WTC11 (cell line): ENCODE measurements around the gene PLXNA2. TPM values are rescaled to one million over a fixed set of nuclear protein-coding genes. Genes with fewer than 3 reads are reported as not detected.
A peak's percentile ranks its signal among the peaks of the same experiment; 100 is the strongest.

ENCODE experiments used
- ATAC-seq: fragments of 200-7000 bp; cut with Tn5 transposase; 2 replicates; pipeline ENCODE4 v1.10.0; 2021; ENCODE audit warnings: mild to moderate bottlenecking, moderate library complexity
- CTCF ChIA-PET: fragments of 300-600 bp; sonication (Branson Sonifier 250); formaldehyde crosslinking; loops from one replicate; lab custom pipeline; 2021; ENCODE audit warnings: antibody characterized with exemption; lab: Charles Lee
- POLR2A ChIA-PET: fragments of 350-600 bp; sonication (Branson Sonifier 250); formaldehyde crosslinking; loops from one replicate; lab custom pipeline; 2021; ENCODE audit warnings: antibody characterized with exemption; lab: Charles Lee
- DNase-seq: peaks from one replicate; pipeline ENCODE4 v3.0.0; 2021; ENCODE audit warnings: low spot score
- H3K27ac Mint-ChIP-seq: 2 replicates; pipeline ENCODE4 v1.8.0; 2021; ENCODE audit warnings: mixed read lengths
- H3K27me3 Mint-ChIP-seq: 2 replicates; pipeline ENCODE4 v1.8.0; 2021; ENCODE audit warnings: low read depth, mild to moderate bottlenecking, moderate library complexity, mixed read lengths
- H3K36me3 Mint-ChIP-seq: 2 replicates; pipeline ENCODE4 v1.8.0; 2021; ENCODE audit warnings: mixed read lengths
- H3K4me1 Mint-ChIP-seq: 2 replicates; pipeline ENCODE4 v1.8.0; 2022; ENCODE audit warnings: mixed read lengths
- H3K4me3 Mint-ChIP-seq: 2 replicates; pipeline ENCODE4 v1.8.0; 2021; ENCODE audit warnings: mild to moderate bottlenecking, moderate library complexity, mixed read lengths
- H3K9me3 Mint-ChIP-seq: 2 replicates; pipeline ENCODE4 v1.8.0; 2021; ENCODE audit warnings: mixed read lengths
- CBFB ChIP-seq: sonication (generic); formaldehyde crosslinking; IDR thresholded peaks from 2 replicates; pipeline ENCODE4 v1.8.1; 2022; ENCODE audit warnings: mild to moderate bottlenecking, low read depth, missing genetic modification reagents
- ELF4 ChIP-seq: sonication (generic); formaldehyde crosslinking; IDR thresholded peaks from 2 replicates; pipeline ENCODE4 v1.8.1; 2022; ENCODE audit warnings: low read depth, mild to moderate bottlenecking, moderate library complexity, missing genetic modification reagents
- EMX1 ChIP-seq: fragments of 250-450 bp; sonication (Bioruptor Pico); IDR thresholded peaks from 2 replicates; pipeline ENCODE4 v1.8.0; 2021; ENCODE audit warnings: mild to moderate bottlenecking
- ESRRA ChIP-seq: sonication (generic); formaldehyde crosslinking; IDR thresholded peaks from 2 replicates; pipeline ENCODE4 v1.8.1; 2022; ENCODE audit warnings: mild to moderate bottlenecking, missing genetic modification reagents, borderline replicate concordance
- ETV6 ChIP-seq: sonication (generic); formaldehyde crosslinking; IDR thresholded peaks from 2 replicates; pipeline ENCODE4 v1.8.1; 2022; ENCODE audit warnings: mild to moderate bottlenecking, missing genetic modification reagents
- FOXK1 ChIP-seq: sonication (generic); formaldehyde crosslinking; IDR thresholded peaks from 2 replicates; pipeline ENCODE4 v1.8.0; 2022; ENCODE audit warnings: mild to moderate bottlenecking, moderate library complexity, missing genetic modification reagents
- JAZF1 ChIP-seq: fragments of 250-450 bp; sonication (Bioruptor Pico); IDR thresholded peaks from 2 replicates; pipeline ENCODE4 v1.9.0; 2021; ENCODE audit warnings: moderate library complexity, mild to moderate bottlenecking, inconsistent platforms
- NFE2L1 ChIP-seq: sonication (generic); formaldehyde crosslinking; IDR thresholded peaks from 2 replicates; pipeline ENCODE4 v1.8.1; 2023; ENCODE audit warnings: missing genetic modification reagents
- OVOL2 ChIP-seq: fragments of 250-450 bp; sonication (Bioruptor Pico); IDR thresholded peaks from 2 replicates; pipeline ENCODE4 v1.9.0; 2021; ENCODE audit warnings: mild to moderate bottlenecking, borderline replicate concordance
- RORB ChIP-seq: fragments of 250-450 bp; sonication (Bioruptor Pico); IDR thresholded peaks from 2 replicates; pipeline ENCODE4 v1.9.0; 2021; ENCODE audit warnings: mild to moderate bottlenecking
- SMAD3 ChIP-seq: sonication (generic); formaldehyde crosslinking; IDR thresholded peaks from 2 replicates; pipeline ENCODE4 v1.8.0; 2022; ENCODE audit warnings: missing genetic modification reagents, mild to moderate bottlenecking, borderline replicate concordance
- ZNF423 ChIP-seq: fragments of 250-450 bp; sonication (Bioruptor Pico); IDR thresholded peaks from 2 replicates; pipeline ENCODE4 v2.1.2; 2022; ENCODE audit warnings: mild to moderate bottlenecking, moderate library complexity
- ZNF671 ChIP-seq: fragments of 250-450 bp; sonication (Bioruptor Pico); IDR thresholded peaks from 2 replicates; pipeline ENCODE4 v1.8.0; 2021; ENCODE audit warnings: mild to moderate bottlenecking
- total RNA-seq: library from RNA; stranded (reverse); gene quantifications from 3 replicates; pipeline ENCODE4 v1.2.3, GENCODE V29; 2021
- TF ChIP-seq, protein P1 (sequence below): fragments of 250-450 bp; sonication (Bioruptor Pico); IDR thresholded peaks from 2 replicates; pipeline ENCODE4 v2.1.2; 2022; ENCODE audit warnings: mild to moderate bottlenecking, moderate library complexity
- TF ChIP-seq, protein P2 (sequence below): sonication (generic); formaldehyde crosslinking; IDR thresholded peaks from 2 replicates; pipeline ENCODE4 v1.8.1; 2023; ENCODE audit warnings: mild to moderate bottlenecking, missing genetic modification reagents
- TF ChIP-seq, protein P3 (sequence below): sonication (generic); formaldehyde crosslinking; conservative IDR thresholded peaks from 2 replicates; pipeline ENCODE4 v1.8.1; 2023; ENCODE audit warnings: mild to moderate bottlenecking, low read depth, missing genetic modification reagents, moderate library complexity
- TF ChIP-seq, protein P4 (sequence below): fragments of 250-450 bp; sonication (Bioruptor Pico); IDR thresholded peaks from 2 replicates; pipeline ENCODE4 v1.9.0; 2021; ENCODE audit warnings: mild to moderate bottlenecking
- TF ChIP-seq, protein P5 (sequence below): fragments of 250-450 bp; sonication (Bioruptor Pico); IDR thresholded peaks from 2 replicates; pipeline ENCODE4 v1.9.0; 2021; ENCODE audit warnings: mild to moderate bottlenecking
- TF ChIP-seq, protein P6 (sequence below): fragments of 200-600 bp; IDR thresholded peaks from 2 replicates; pipeline ENCODE4 v1.8.0; 2022; ENCODE audit warnings: antibody characterized with exemption
- TF ChIP-seq, protein P7 (sequence below): fragments of 250-450 bp; sonication (Bioruptor Pico); conservative IDR thresholded peaks from 2 replicates; pipeline ENCODE4 v1.9.0; 2021; ENCODE audit warnings: mild to moderate bottlenecking

PLXNA2 gene
- total RNA-seq, 1 experiment from 2014 or later = 4.2 TPM

DNA sequence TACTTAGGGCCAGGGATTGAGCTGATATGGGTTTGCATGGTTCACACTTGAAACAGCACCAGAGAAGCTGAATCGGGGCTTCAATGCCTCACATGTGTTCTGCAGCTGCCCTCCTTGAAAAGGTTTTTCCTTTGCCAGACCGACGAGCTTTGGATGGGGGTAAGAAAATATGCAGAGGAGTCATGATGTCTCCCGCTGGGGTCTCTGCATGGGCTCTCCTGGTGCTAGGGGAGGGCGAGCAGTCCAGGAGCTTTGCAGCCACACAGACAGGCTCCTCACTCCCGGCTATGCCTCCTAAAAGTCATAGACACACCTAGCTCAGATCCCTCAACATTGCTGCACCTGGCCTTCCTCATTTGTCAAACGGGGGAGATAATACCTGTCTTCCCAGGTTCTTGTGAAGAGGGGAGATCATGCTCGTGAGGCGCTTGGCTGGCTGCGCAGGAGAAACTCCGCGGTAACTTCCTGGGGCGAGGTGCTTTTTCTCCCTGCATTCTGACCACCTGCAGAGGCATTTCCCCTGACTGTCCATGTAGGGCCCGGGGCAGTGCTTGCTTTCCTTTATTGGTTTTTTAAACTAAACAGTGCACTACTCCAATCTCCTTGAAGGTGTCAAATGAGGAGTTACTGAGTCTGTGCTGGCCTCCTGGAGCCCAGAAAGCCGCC is 112.4 kb downstream of the PLXNA2 start:
- ChIA-PET POLR2A (interaction anchor here (0.9 to 1.0 kb wide), 2 partner anchors 13 to 106 kb away, joined by 3 read pairs; no protein-coding TSS in a partner anchor), CTCF (interaction anchor here (0.6 to 6.5 kb wide), 49 partner anchors 8 to 1445 kb away, joined by 3 to 78 read pairs (median 6); partner anchors contain the start of gene PLXNA2)
- Mint-ChIP-seq H3K4me3 (peak overlapping the region; percentile 55), H3K4me1 (peaks cover 65% of the 10 kb centered on the region), H3K36me3 (no peaks in the 10 kb centered on the region), H3K9me3 (no peaks in the 10 kb centered on the region), H3K27ac (no peak overlapping the region), H3K27me3 (peaks cover 20% of the 10 kb centered on the region)
- peak; percentile 23 for ATAC-seq
- peak; percentile 63 for TF ChIP-seq ZNF423 (CRISPR knock-in tag)
- TF ChIP-seq, protein P1, sequence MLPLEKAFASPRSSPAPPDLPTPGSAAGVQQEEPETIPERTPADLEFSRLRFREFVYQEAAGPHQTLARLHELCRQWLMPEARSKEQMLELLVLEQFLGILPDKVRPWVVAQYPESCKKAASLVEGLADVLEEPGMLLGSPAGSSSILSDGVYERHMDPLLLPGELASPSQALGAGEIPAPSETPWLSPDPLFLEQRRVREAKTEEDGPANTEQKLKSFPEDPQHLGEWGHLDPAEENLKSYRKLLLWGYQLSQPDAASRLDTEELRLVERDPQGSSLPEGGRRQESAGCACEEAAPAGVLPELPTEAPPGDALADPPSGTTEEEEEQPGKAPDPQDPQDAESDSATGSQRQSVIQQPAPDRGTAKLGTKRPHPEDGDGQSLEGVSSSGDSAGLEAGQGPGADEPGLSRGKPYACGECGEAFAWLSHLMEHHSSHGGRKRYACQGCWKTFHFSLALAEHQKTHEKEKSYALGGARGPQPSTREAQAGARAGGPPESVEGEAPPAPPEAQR (CRISPR knock-in tag) = no peak
- no peak for DNase-seq

DNA sequence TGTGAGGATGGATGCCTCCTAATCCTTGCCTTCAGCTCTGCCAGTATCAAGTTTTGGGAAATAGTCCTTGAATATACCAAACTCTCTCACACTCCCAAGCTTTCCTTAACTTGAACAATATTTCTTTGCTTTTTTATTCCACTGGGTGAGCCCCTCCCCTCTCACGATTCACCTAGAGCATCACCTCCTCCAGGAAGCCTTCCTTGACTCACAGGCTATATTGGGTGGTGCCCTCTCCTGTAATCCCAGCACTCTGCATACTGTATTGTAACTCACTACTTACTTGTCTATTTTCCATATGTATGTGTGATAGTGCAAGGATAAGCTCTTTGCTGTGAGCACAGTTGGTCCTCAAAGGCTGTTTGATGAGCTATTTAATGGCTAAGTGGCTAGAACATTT is 114.7 kb downstream of the PLXNA2 start:
- Mint-ChIP-seq H3K4me1 (peaks cover 51% of the 10 kb centered on the region), H3K27me3 (peaks cover 20% of the 10 kb centered on the region), H3K9me3 (no peaks in the 10 kb centered on the region), H3K36me3 (no peaks in the 10 kb centered on the region), H3K4me3 (no peak overlapping the region), H3K27ac (no peak overlapping the region)
- ChIA-PET POLR2A (interaction anchor here (1.2 kb wide), 1 partner anchor 21 kb away, joined by 3 read pairs; no protein-coding TSS in a partner anchor), CTCF (interaction anchor here (1.3 to 6.5 kb wide), 5 partner anchors 36 to 131 kb away, joined by 4 to 78 read pairs (median 7); partner anchors contain the start of gene PLXNA2)
- TF ChIP-seq RORB (CRISPR knock-in tag) (no peak), ELF4 (CRISPR knock-in tag) (no peak), NFE2L1 (CRISPR knock-in tag) (no peak), SMAD3 (CRISPR knock-in tag) (no peak), FOXK1 (CRISPR knock-in tag) (no peak), CBFB (CRISPR knock-in tag) (no peak), JAZF1 (no peak), EMX1 (no peak), ETV6 (CRISPR knock-in tag) (no peak), ZNF671 (CRISPR knock-in tag) (no peak), ESRRA (CRISPR knock-in tag) (no peak), OVOL2 (no peak)
- TF ChIP-seq, protein P2, sequence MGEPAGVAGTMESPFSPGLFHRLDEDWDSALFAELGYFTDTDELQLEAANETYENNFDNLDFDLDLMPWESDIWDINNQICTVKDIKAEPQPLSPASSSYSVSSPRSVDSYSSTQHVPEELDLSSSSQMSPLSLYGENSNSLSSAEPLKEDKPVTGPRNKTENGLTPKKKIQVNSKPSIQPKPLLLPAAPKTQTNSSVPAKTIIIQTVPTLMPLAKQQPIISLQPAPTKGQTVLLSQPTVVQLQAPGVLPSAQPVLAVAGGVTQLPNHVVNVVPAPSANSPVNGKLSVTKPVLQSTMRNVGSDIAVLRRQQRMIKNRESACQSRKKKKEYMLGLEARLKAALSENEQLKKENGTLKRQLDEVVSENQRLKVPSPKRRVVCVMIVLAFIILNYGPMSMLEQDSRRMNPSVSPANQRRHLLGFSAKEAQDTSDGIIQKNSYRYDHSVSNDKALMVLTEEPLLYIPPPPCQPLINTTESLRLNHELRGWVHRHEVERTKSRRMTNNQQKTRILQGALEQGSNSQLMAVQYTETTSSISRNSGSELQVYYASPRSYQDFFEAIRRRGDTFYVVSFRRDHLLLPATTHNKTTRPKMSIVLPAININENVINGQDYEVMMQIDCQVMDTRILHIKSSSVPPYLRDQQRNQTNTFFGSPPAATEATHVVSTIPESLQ = no peak
- TF ChIP-seq, protein P3, sequence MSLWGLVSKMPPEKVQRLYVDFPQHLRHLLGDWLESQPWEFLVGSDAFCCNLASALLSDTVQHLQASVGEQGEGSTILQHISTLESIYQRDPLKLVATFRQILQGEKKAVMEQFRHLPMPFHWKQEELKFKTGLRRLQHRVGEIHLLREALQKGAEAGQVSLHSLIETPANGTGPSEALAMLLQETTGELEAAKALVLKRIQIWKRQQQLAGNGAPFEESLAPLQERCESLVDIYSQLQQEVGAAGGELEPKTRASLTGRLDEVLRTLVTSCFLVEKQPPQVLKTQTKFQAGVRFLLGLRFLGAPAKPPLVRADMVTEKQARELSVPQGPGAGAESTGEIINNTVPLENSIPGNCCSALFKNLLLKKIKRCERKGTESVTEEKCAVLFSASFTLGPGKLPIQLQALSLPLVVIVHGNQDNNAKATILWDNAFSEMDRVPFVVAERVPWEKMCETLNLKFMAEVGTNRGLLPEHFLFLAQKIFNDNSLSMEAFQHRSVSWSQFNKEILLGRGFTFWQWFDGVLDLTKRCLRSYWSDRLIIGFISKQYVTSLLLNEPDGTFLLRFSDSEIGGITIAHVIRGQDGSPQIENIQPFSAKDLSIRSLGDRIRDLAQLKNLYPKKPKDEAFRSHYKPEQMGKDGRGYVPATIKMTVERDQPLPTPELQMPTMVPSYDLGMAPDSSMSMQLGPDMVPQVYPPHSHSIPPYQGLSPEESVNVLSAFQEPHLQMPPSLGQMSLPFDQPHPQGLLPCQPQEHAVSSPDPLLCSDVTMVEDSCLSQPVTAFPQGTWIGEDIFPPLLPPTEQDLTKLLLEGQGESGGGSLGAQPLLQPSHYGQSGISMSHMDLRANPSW = no peak
- TF ChIP-seq, protein P4, sequence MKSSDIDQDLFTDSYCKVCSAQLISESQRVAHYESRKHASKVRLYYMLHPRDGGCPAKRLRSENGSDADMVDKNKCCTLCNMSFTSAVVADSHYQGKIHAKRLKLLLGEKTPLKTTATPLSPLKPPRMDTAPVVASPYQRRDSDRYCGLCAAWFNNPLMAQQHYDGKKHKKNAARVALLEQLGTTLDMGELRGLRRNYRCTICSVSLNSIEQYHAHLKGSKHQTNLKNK = no peak
- TF ChIP-seq, protein P5, sequence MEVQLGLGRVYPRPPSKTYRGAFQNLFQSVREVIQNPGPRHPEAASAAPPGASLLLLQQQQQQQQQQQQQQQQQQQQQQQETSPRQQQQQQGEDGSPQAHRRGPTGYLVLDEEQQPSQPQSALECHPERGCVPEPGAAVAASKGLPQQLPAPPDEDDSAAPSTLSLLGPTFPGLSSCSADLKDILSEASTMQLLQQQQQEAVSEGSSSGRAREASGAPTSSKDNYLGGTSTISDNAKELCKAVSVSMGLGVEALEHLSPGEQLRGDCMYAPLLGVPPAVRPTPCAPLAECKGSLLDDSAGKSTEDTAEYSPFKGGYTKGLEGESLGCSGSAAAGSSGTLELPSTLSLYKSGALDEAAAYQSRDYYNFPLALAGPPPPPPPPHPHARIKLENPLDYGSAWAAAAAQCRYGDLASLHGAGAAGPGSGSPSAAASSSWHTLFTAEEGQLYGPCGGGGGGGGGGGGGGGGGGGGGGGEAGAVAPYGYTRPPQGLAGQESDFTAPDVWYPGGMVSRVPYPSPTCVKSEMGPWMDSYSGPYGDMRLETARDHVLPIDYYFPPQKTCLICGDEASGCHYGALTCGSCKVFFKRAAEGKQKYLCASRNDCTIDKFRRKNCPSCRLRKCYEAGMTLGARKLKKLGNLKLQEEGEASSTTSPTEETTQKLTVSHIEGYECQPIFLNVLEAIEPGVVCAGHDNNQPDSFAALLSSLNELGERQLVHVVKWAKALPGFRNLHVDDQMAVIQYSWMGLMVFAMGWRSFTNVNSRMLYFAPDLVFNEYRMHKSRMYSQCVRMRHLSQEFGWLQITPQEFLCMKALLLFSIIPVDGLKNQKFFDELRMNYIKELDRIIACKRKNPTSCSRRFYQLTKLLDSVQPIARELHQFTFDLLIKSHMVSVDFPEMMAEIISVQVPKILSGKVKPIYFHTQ = no peak
- TF ChIP-seq, protein P6, sequence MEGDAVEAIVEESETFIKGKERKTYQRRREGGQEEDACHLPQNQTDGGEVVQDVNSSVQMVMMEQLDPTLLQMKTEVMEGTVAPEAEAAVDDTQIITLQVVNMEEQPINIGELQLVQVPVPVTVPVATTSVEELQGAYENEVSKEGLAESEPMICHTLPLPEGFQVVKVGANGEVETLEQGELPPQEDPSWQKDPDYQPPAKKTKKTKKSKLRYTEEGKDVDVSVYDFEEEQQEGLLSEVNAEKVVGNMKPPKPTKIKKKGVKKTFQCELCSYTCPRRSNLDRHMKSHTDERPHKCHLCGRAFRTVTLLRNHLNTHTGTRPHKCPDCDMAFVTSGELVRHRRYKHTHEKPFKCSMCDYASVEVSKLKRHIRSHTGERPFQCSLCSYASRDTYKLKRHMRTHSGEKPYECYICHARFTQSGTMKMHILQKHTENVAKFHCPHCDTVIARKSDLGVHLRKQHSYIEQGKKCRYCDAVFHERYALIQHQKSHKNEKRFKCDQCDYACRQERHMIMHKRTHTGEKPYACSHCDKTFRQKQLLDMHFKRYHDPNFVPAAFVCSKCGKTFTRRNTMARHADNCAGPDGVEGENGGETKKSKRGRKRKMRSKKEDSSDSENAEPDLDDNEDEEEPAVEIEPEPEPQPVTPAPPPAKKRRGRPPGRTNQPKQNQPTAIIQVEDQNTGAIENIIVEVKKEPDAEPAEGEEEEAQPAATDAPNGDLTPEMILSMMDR = no peak
- TF ChIP-seq, protein P7, sequence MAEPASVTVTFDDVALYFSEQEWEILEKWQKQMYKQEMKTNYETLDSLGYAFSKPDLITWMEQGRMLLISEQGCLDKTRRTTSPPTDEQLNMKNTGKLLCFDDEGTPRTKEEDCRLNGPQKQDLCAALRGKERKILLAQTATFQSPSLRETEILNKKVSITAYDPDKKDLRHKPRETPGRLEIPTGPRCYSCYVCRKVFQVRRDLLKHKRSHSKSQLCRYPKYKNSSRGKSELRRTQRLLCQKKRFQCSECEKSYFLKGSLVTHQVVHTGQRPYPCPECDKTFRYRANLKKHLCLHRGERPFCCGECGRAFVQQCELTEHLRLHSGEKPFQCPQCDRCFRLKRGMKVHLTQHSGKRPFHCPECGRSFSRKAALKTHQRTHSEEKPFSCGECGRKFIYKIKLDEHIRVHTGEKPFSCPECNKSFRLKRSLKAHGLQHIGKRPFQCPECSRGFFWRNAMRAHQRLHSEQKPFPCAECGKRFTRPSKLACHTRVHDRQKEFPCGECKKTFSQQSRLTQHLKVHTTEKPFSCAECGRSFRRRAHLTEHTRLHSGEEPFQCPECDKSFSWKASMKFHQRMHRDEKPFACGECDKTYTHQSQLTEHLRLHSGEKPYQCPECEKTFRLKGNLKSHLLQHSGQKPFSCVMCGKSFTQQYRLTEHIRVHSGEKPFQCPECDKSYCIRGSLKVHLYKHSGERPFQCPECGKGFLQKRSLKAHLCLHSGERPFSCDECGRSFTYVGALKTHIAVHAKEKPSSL (CRISPR knock-in tag) = no peak
- no peak for ATAC-seq
- no peak for DNase-seq
